WI38 (cell line): Measurements from ENCODE around the gene ERP27.

Experiments
- H3K4me3 ChIP-seq: 2 replicates; pipeline ENCODE4 v1.5.1; 2011; ENCODE audit warnings: low read depth, mild to moderate bottlenecking, control low read depth, low read length
- CTCF ChIP-seq: IDR thresholded peaks from 2 replicates; pipeline ENCODE4 v1.5.1; 2012; ENCODE audit warnings: low read depth, mild to moderate bottlenecking, control low read depth, low read length

ERP27 gene

DNA sequence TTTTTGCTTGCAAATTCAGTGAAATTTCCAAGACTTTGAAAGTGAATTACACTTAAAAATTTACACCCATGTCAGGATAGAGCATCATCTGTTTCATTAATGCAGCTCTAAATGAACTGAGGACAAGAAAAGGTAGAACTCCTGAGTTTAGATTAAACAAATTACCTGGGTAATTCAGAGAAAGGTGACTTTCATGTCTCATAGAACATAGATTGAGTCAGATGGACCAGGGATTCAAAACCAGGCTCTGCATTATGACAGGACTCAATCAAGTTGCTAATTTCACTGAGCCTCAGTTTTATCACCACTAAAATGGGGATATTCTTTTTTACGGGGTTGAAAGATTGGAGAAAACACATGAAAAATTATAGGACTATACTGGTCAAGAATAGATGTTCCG lies 18.6 kb upstream of the ERP27 start:
- H3K4me3 ChIP-seq: no peak overlapping the region
- no peak for TF ChIP-seq CTCF

DNA sequence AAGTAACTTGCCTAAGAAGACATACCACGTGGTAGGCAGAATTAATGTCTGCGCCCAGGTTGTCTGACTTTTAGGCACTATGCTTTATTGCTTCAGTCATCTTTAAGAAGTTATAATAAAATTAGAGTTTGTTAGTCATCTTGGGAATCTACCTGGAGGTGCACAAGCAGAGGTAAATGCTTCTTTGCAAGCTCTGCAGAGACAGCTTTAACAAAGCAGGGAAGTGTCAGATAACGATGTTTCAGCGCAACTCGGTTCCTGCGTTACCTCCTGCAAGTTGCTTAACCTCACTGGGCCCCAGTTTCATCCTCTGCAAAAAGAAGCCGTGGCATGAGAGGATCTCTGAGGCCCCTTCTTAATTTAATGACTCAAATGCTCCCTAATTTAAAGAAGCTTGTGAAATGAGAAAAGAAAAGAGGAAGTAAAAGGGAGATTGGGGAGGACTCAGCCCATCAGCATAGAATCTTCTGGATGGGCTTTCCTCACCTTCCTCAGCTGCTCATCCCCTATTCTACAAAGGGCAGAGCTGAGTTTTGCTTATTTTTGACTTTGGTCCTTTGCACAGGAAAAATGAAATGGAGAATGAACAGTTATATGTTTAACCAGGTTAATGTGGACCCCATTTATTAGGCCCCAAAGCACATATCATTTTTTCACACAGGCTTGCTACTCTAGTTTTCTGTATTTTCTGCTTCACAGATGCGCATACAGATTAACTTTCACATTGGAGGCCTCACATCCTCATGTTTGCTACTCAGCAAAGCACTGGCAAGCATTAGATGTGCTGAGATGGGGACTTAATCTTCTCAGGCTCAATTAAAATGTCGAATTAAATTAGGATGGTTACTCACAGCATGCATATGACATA lies 17.9 kb upstream of the ERP27 start:
- H3K4me3 ChIP-seq: no peak overlapping the region
- no peak for TF ChIP-seq CTCF

DNA sequence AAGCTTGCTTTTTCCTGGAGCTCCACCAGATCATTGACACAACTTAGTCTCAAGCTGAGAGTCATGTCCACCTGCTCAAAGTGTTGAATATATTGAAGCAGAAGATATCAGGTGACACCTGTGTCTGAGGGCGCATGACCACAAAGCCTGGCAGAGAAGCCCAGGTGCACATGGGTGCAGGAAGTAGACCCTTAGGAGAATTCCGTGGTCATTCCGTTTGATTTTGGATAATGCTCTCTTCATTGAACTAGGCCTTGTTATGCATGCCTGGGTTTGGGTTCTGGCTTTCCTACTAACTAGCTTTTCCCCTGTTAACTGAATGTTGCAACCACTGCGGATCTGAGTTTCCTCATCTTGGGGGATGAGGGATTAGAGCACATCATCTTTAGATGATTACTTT lies 15.9 kb upstream of the ERP27 start:
- H3K4me3 ChIP-seq: no peak overlapping the region
- no peak for TF ChIP-seq CTCF

DNA sequence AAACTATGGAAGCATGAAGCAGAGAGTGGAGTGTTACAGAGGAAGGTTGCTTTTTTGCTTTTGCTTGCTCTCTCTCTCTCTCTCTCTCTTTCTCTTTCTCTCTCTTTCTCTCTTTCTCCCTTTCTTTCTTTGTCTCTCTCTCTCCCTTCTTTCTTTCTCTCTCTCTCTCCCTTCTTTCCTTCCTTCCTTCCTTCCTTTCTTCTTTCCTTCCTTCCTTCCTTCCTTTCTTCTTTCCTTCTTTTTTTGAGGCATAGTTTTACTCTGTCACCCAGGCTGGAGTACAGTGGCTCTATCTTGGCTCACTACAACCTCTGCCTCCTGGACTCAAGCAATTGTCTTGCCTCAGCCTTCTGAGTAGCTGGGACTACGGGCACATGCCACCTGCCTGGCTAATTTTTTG lies 15.4 kb upstream of the ERP27 start:
- no peak for TF ChIP-seq CTCF
- H3K4me3 ChIP-seq: no peak overlapping the region

GRCh38 chr12:14952299-14952921 lies 14.1 kb upstream of the ERP27 start:
- H3K4me3 ChIP-seq: no peak overlapping the region

GRCh38 chr12:14951851-14952250 lies 13.5 kb upstream of the ERP27 start:
- no peak overlapping the region for H3K4me3 ChIP-seq

More at GRCh38 chr12:14952299-14952921, 14.1 kb upstream of the ERP27 start:
- no peak for TF ChIP-seq CTCF

More at GRCh38 chr12:14951851-14952250, 13.5 kb upstream of the ERP27 start:
- no peak for TF ChIP-seq CTCF
